ENCODE results near the gene CEND1.

CEND1 gene

GRCh38 chr11:827146-827896 is 37.4 kb upstream of the CEND1 start:
- peaks cover 15% of the 10 kb centered on the region for H3K27me3 ChIP-seq (replicated peaks; ENCODE audit: insufficient read depth, low read length)
- H2AFZ ChIP-seq (ENCODE audit: low read length) = peak overlapping the region; percentile 85
- no peaks in the 10 kb centered on the region for H3K9me3 ChIP-seq (replicated peaks; ENCODE audit: insufficient read depth, low read length)
- peaks cover 8% of the 10 kb centered on the region for H3F3A ChIP-seq (ENCODE audit: insufficient read depth, low read length)
- no peak for TF ChIP-seq CTCF (IDR thresholded peaks at IDR 0.05; ENCODE audit: low read length)
- peak overlapping the region; percentile 57 for H3K9ac ChIP-seq (ENCODE audit: low read length)
- no peaks in the 10 kb centered on the region for H3K36me3 ChIP-seq (replicated peaks; ENCODE audit: insufficient read depth, low read length)
- no peaks in the 10 kb centered on the region for H4K20me1 ChIP-seq (ENCODE audit: insufficient read depth, low read length)
- H3K4me2 ChIP-seq (ENCODE audit: low read depth, low read length) = peak overlapping the region; percentile 94
- peak overlapping the region; percentile 66 for H3K4me3 ChIP-seq (ENCODE audit: low read length)
- H3K27ac ChIP-seq (ENCODE audit: low read length) = peak overlapping the region; percentile 53; the same call in 1 of the 2 replicates
- no peaks in the 10 kb centered on the region for H3K79me2 ChIP-seq (ENCODE audit: low read length)
- peak; percentile 60 for DNase-seq
- no peaks in the 10 kb centered on the region for H3K9me2 ChIP-seq (replicated peaks; ENCODE audit: insufficient read depth, low read length)
- peaks cover 21% of the 10 kb centered on the region for H3K4me1 ChIP-seq (ENCODE audit: low read length)

DNA sequence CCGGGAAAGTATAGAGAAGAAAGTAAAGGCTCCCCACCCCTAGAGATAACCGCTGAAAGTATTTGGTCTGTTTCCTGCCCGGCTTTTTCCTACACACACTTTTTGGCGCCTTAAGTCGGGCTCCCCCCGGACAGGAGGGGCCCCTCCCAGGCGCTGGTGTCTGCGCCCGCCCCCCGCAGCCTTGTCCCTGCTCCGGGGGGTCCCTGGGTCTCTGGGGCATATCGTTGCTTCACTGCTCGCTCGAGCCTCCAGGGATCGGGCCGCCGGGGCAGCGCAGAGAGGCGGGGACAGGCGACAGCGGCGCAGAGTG is 36.9 kb upstream of the CEND1 start:
- H3K27ac ChIP-seq (ENCODE audit: low read length) = peak overlapping the region; percentile 18; the same call in 1 of the 2 replicates
- peak overlapping the region; percentile 66 for H3K4me3 ChIP-seq (ENCODE audit: low read length)
- H3K9me2 ChIP-seq (replicated peaks; ENCODE audit: insufficient read depth, low read length) = no peaks in the 10 kb centered on the region
- peaks cover 15% of the 10 kb centered on the region for H3K27me3 ChIP-seq (replicated peaks; ENCODE audit: insufficient read depth, low read length)
- TF ChIP-seq EZH2 (optimal IDR thresholded peaks at IDR 0.05; ENCODE audit: low read depth, low read length) (no peak), CTCF (IDR thresholded peaks at IDR 0.05; ENCODE audit: low read length) (no peak), EZH2phosphoT487 (IDR thresholded peaks at IDR 0.05; ENCODE audit: low read length) (no peak)
- no peaks in the 10 kb centered on the region for H4K20me1 ChIP-seq (ENCODE audit: insufficient read depth, low read length)
- peak overlapping the region; percentile 85 for H2AFZ ChIP-seq (ENCODE audit: low read length)
- H3K4me1 ChIP-seq (ENCODE audit: low read length) = peaks cover 21% of the 10 kb centered on the region
- H3F3A ChIP-seq (ENCODE audit: insufficient read depth, low read length) = peaks cover 8% of the 10 kb centered on the region
- no peaks in the 10 kb centered on the region; the same call in 1 of the 2 replicates for H3K79me2 ChIP-seq (ENCODE audit: low read length)
- no peaks in the 10 kb centered on the region for H3K36me3 ChIP-seq (replicated peaks; ENCODE audit: insufficient read depth, low read length)
- H3K9ac ChIP-seq (ENCODE audit: low read length) = peak overlapping the region; percentile 57; the same call in 1 of the 2 replicates
- no peak for DNase-seq
- peak overlapping the region; percentile 94 for H3K4me2 ChIP-seq (ENCODE audit: low read depth, low read length)
- no peaks in the 10 kb centered on the region for H3K9me3 ChIP-seq (replicated peaks; ENCODE audit: insufficient read depth, low read length)

DNA sequence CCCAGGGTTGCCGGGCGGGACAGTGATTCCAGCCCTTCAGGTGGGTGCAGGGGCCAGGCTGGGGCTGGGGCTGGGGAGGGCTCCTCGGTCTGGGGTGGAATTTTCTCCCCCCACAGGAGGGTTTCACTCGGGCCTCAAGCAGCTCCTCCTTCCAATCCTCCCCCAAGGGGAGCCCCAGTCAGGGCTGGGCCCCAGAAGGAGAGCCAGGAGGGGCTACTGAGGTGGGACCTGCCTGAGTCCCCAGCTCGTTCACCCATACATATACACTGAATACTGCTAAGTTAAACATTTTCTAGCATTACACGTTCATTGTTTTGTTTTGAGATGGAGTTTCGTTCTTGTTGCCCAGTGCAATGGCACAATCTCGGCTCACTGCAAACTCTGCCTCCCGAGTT is 36.3 kb upstream of the CEND1 start:
- Histone ChIP-seq H3F3A (ENCODE audit: insufficient read depth, low read length) (peaks cover 8% of the 10 kb centered on the region), H3K4me3 (ENCODE audit: low read length) (no peak overlapping the region; the same call in 1 of the 2 replicates), H3K9me3 (replicated peaks; ENCODE audit: insufficient read depth, low read length) (no peaks in the 10 kb centered on the region), H2AFZ (ENCODE audit: low read length) (no peak overlapping the region), H3K9me2 (replicated peaks; ENCODE audit: insufficient read depth, low read length) (no peaks in the 10 kb centered on the region), H4K20me1 (ENCODE audit: insufficient read depth, low read length) (no peaks in the 10 kb centered on the region), H3K4me1 (ENCODE audit: low read length) (peaks cover 21% of the 10 kb centered on the region), H3K27me3 (replicated peaks; ENCODE audit: insufficient read depth, low read length) (peaks cover 13% of the 10 kb centered on the region), H3K9ac (ENCODE audit: low read length) (no peak overlapping the region), H3K27ac (ENCODE audit: low read length) (no peak overlapping the region), H3K36me3 (replicated peaks; ENCODE audit: insufficient read depth, low read length) (no peaks in the 10 kb centered on the region), H3K4me2 (ENCODE audit: low read depth, low read length) (peak overlapping the region; percentile 94; the same call in 1 of the 2 replicates), H3K79me2 (ENCODE audit: low read length) (peaks cover 5% of the 10 kb centered on the region)
- no peak for TF ChIP-seq EZH2 (optimal IDR thresholded peaks at IDR 0.05; ENCODE audit: low read depth, low read length)
- no peak for TF ChIP-seq CTCF (IDR thresholded peaks at IDR 0.05; ENCODE audit: low read length)
- no peak for TF ChIP-seq EZH2phosphoT487 (IDR thresholded peaks at IDR 0.05; ENCODE audit: low read length)
- DNase-seq = no peak

All from MM.1S (cell line).